Measurements from ENCODE around the gene GRIK2. TPM values are rescaled to one million over a fixed set of nuclear protein-coding genes. Genes with fewer than 3 reads are reported as not detected.

GRIK2 gene
- total RNA-seq, 5 donors from 2014 or later (not counting 1 experiment from before 2014, with no cell fraction given) = 0.15 to 0.19 TPM; not detected in 3

DNA sequence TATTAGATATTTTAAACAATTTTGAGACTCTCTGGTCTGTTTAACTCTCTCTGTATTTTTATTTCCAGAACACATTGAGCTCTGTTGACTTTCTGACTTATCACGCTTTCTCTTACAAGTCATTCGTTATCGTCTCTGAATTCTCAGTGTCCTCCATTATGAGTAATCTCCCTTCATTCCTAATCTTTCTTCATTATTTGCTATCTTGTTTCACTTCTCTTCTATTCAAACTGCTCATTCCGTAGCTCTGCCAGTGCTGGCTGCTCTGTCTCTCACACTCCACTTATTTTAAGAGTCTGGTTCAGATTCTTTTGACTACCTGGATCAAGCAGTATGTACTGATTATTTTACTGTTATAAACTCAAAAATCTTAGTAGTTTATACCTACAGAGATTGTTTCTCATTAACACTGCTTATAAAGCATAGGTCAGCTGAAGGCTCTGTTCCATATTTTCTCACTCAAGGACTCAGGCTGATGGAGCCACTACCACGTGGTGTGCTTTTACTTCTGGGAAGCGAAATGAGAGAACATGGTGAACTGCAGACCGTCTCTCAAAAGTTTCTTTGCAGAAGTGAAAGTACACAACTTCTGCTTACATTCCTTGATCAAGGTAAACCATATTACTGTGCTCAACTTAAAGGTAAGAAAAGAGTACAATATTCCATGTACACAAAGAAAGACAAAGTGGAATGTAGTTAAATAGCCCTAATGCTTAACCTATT is 485.2 kb downstream of the GRIK2 start:
- ChIA-PET POLR2A (no interaction called here), CTCF (no interaction called here)
- no peaks in the 10 kb centered on the region for H3K4me1 ChIP-seq (ENCODE audit: control insufficient read depth in 1 of 2, extremely low read depth in 1 of 2, insufficient read depth in 2 of 2, low read length in 2 of 2)
- Mint-ChIP-seq H3K4me3 (no peak overlapping the region), H3K27me3 (no peaks in the 10 kb centered on the region), H3K27ac (no peak overlapping the region), H3K36me3 (no peaks in the 10 kb centered on the region), H3K4me1 (no peaks in the 10 kb centered on the region), H3K9me3 (peaks cover 3 to 11% (median 3%) of the 10 kb centered on the region in 3 donors)
- no peak overlapping the region for H3K27ac ChIP-seq (ENCODE audit: low read length)
- no peak for DNase-seq
- no peak overlapping the region for H3K4me3 ChIP-seq (ENCODE audit: control insufficient read depth in 1 of 2, extremely low read depth in 1 of 2, low read length in 1 of 2)
- 91% methylated on average over 3 of the region's 7 CpGs for WGBS (ENCODE audit: insufficient coverage)
- H3K36me3 ChIP-seq (ENCODE audit: control insufficient read depth in 2 of 2, extremely low read depth in 1 of 2, insufficient read depth in 1 of 2, low read length in 1 of 2) = no peaks in the 10 kb centered on the region
- ATAC-seq (replicated peaks in 1 of 4) = no peak
- H3K9me3 ChIP-seq = no peaks in the 10 kb centered on the region
- no peaks in the 10 kb centered on the region for H3K27me3 ChIP-seq (replicated peaks in 1 of 2; ENCODE audit: control insufficient read depth in 2 of 2, extremely low read depth in 1 of 2, insufficient read depth in 2 of 2, low read length in 1 of 2)

DNA sequence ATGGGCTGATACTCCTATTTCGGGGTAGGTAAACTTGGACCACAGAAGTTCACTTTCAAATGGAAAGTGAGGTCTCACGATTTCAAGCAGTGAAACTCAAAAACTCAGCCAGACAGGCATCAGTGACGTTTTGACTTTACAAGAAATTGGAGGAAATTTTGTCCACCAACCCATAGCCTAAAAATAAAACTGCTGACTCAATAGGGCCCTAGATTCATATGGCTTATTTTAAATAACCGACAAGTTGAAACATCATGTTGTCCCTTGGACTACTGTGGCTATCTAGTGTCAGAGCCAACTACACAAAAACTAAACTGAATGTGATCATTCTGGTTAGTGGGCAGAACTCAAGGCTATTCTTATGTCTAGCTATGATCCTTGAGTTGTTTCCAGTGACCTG is 486.3 kb downstream of the GRIK2 start:
- H3K36me3 Mint-ChIP-seq = no peaks in the 10 kb centered on the region
- ATAC-seq (replicated peaks in 1 of 4) = no peak
- Histone ChIP-seq H3K4me1 (ENCODE audit: control insufficient read depth in 1 of 2, extremely low read depth in 1 of 2, insufficient read depth in 2 of 2, low read length in 2 of 2) (no peaks in the 10 kb centered on the region), H3K27ac (ENCODE audit: low read length) (no peak overlapping the region), H3K9me3 (no peaks in the 10 kb centered on the region), H3K4me3 (ENCODE audit: control insufficient read depth in 1 of 2, extremely low read depth in 1 of 2, low read length in 1 of 2) (no peak overlapping the region), H3K36me3 (ENCODE audit: control insufficient read depth in 2 of 2, extremely low read depth in 1 of 2, insufficient read depth in 1 of 2, low read length in 1 of 2) (no peaks in the 10 kb centered on the region), H3K27me3 (replicated peaks in 1 of 2; ENCODE audit: control insufficient read depth in 2 of 2, extremely low read depth in 1 of 2, insufficient read depth in 2 of 2, low read length in 1 of 2) (no peaks in the 10 kb centered on the region)
- WGBS (ENCODE audit: insufficient coverage) = 80% methylated on average over 1 of the region's 4 CpGs
- ChIA-PET CTCF (no interaction called here), POLR2A (no interaction called here)
- DNase-seq = no peak
- no peak overlapping the region for H3K27ac Mint-ChIP-seq
- no peaks in the 10 kb centered on the region for H3K4me1 Mint-ChIP-seq
- peaks cover 3 to 8% (median 6%) of the 10 kb centered on the region in 3 donors for H3K9me3 Mint-ChIP-seq
- H3K27me3 Mint-ChIP-seq = no peaks in the 10 kb centered on the region
- no peak overlapping the region for H3K4me3 Mint-ChIP-seq

DNA sequence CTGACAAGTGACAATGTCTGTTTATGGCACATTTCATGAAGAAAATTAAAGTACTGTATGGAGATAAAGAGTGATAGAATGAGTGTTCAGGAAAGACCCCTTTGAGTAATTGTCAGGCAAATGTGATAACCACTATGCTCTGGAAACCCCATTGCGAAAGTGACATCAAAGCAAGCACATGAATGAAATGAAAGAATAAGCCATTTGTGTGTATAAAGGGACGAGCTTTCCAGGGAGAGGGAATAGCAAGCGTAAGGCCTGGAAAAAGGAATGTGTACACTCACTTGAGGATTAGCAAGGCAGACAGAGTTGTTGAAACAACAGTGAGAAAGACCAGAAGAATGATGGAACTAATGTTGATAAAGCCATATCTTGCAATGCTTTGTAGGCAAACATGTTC is 490.0 kb downstream of the GRIK2 start:
- H3K27me3 ChIP-seq (replicated peaks in 1 of 2; ENCODE audit: control insufficient read depth in 2 of 2, extremely low read depth in 1 of 2, insufficient read depth in 2 of 2, low read length in 1 of 2) = no peaks in the 10 kb centered on the region
- no peak overlapping the region for H3K4me3 ChIP-seq (ENCODE audit: control insufficient read depth in 1 of 2, extremely low read depth in 1 of 2, low read length in 1 of 2)
- Mint-ChIP-seq H3K36me3 (no peaks in the 10 kb centered on the region), H3K9me3 (peaks cover 5 to 13% (median 12%) of the 10 kb centered on the region in 3 donors), H3K4me1 (no peaks in the 10 kb centered on the region), H3K27me3 (no peaks in the 10 kb centered on the region), H3K27ac (no peak overlapping the region), H3K4me3 (no peak overlapping the region)
- POLR2A ChIA-PET = interaction anchor here in 1 of 2 donors (0.6 kb wide), 1 partner anchor 1116 kb away, joined by 3 read pairs; no protein-coding TSS in a partner anchor
- CTCF ChIA-PET = no interaction called here
- DNase-seq = no peak
- WGBS (ENCODE audit: insufficient coverage) = 74% methylated on average over 3 of the region's 3 CpGs
- no peak for ATAC-seq (replicated peaks in 1 of 4)
- H3K27ac ChIP-seq (ENCODE audit: low read length) = no peak overlapping the region
- no peaks in the 10 kb centered on the region for H3K9me3 ChIP-seq
- H3K36me3 ChIP-seq (ENCODE audit: control insufficient read depth in 2 of 2, extremely low read depth in 1 of 2, insufficient read depth in 1 of 2, low read length in 1 of 2) = no peaks in the 10 kb centered on the region
- no peaks in the 10 kb centered on the region for H3K4me1 ChIP-seq (ENCODE audit: control insufficient read depth in 1 of 2, extremely low read depth in 1 of 2, insufficient read depth in 2 of 2, low read length in 2 of 2)

DNA sequence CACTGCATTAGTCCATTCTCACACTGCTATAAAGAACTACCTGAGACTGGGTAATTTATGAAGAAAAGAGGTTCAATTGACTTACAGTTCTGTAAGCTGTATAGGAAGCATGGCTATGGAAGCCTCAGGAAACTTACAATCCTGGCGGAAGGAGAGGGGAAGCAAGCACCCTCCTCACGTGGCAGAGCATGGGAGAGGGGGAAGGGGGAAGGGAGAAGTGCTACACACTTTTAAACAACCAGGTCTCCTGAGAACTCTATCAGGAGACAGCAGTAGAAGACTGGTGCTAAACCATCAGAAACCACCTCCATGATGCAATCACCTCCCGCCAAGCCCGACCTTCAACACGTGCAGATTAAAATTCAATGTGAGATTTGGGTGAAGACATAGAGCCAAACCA is 494.0 kb downstream of the GRIK2 start:
- no peaks in the 10 kb centered on the region for H3K4me1 Mint-ChIP-seq
- H3K36me3 ChIP-seq (ENCODE audit: control insufficient read depth in 2 of 2, extremely low read depth in 1 of 2, insufficient read depth in 1 of 2, low read length in 1 of 2) = no peaks in the 10 kb centered on the region
- no peaks in the 10 kb centered on the region for H3K9me3 ChIP-seq
- H3K27ac ChIP-seq (ENCODE audit: low read length) = no peak overlapping the region
- ATAC-seq (replicated peaks in 1 of 4) = no peak
- POLR2A ChIA-PET = no interaction called here
- no peaks in the 10 kb centered on the region for H3K27me3 ChIP-seq (replicated peaks in 1 of 2; ENCODE audit: control insufficient read depth in 2 of 2, extremely low read depth in 1 of 2, insufficient read depth in 2 of 2, low read length in 1 of 2)
- CTCF ChIA-PET = no interaction called here
- no peaks in the 10 kb centered on the region for H3K27me3 Mint-ChIP-seq
- no CpG with 5 or more reads among the region's 5 CpGs for WGBS (ENCODE audit: insufficient coverage)
- no peak overlapping the region for H3K4me3 ChIP-seq (ENCODE audit: control insufficient read depth in 1 of 2, extremely low read depth in 1 of 2, low read length in 1 of 2)
- no peaks in the 10 kb centered on the region for H3K36me3 Mint-ChIP-seq
- DNase-seq = no peak
- H3K4me1 ChIP-seq (ENCODE audit: control insufficient read depth in 1 of 2, extremely low read depth in 1 of 2, insufficient read depth in 2 of 2, low read length in 2 of 2) = no peaks in the 10 kb centered on the region
- no peak overlapping the region for H3K4me3 Mint-ChIP-seq
- peaks cover 2 to 17% (median 7%) of the 10 kb centered on the region in 3 donors for H3K9me3 Mint-ChIP-seq
- H3K27ac Mint-ChIP-seq = no peak overlapping the region

DNA sequence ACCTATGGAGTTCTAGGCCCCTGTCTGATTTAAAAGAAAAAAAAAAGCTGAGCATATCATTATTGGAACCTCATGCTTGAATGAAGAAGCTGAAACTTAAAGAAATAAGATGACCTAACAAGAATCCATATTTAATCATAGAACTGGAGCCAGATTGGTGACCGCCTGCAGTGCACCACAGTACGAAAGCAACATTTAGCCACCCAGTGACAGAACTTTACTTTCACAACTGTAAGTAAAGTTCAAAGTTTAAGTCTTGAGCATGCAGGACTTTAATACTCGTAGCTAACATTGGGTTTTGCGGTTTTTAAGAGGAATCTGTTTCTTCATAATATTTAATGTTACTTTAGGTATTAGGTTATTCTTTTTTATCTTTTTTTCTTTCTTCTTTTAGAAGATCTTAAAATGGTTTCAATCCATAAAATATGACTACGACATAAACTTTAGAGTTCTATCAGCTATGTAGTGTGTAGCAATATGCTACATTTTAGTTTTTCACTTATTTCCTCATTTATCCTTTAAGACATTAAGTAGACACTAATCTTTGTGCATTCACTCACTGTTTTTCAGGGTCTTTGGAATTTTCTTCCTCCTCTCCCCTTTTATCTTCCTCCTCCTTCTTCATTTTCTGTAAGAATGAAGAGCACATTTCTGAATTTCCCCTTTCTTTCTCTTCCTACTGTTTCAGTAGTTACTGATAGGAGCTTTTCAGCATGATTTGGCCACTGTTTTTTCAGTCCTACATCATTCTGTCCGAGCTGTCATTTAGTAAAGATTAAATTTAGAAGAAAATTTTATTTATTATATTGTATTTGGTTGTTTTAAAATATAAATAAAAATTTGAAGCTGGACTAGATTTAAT is 514.1 kb downstream of the GRIK2 start:
- H3K4me3 ChIP-seq (ENCODE audit: control insufficient read depth in 1 of 2, extremely low read depth in 1 of 2, low read length in 1 of 2) = no peak overlapping the region
- no peaks in the 10 kb centered on the region for H3K9me3 ChIP-seq
- DNase-seq = no peak
- no peaks in the 10 kb centered on the region for H3K27me3 ChIP-seq (replicated peaks in 1 of 2; ENCODE audit: control insufficient read depth in 2 of 2, extremely low read depth in 1 of 2, insufficient read depth in 2 of 2, low read length in 1 of 2)
- ChIA-PET POLR2A (interaction anchor here (0.6 to 0.7 kb wide), 2 partner anchors 15 to 206 kb away, joined by 3 read pairs; no protein-coding TSS in a partner anchor), CTCF (no interaction called here)
- ATAC-seq (replicated peaks in 1 of 4) = no peak
- WGBS (ENCODE audit: insufficient coverage) = no CpG with 5 or more reads among the region's 6 CpGs
- H3K27ac ChIP-seq (ENCODE audit: low read length) = no peak overlapping the region
- no peaks in the 10 kb centered on the region for H3K4me1 ChIP-seq (ENCODE audit: control insufficient read depth in 1 of 2, extremely low read depth in 1 of 2, insufficient read depth in 2 of 2, low read length in 2 of 2)
- Mint-ChIP-seq H3K4me3 (no peak overlapping the region), H3K4me1 (no peaks in the 10 kb centered on the region), H3K27ac (no peak overlapping the region), H3K27me3 (no peaks in the 10 kb centered on the region), H3K9me3 (no peaks in the 10 kb centered on the region), H3K36me3 (no peaks in the 10 kb centered on the region)
- no peaks in the 10 kb centered on the region for H3K36me3 ChIP-seq (ENCODE audit: control insufficient read depth in 2 of 2, extremely low read depth in 1 of 2, insufficient read depth in 1 of 2, low read length in 1 of 2)

DNA sequence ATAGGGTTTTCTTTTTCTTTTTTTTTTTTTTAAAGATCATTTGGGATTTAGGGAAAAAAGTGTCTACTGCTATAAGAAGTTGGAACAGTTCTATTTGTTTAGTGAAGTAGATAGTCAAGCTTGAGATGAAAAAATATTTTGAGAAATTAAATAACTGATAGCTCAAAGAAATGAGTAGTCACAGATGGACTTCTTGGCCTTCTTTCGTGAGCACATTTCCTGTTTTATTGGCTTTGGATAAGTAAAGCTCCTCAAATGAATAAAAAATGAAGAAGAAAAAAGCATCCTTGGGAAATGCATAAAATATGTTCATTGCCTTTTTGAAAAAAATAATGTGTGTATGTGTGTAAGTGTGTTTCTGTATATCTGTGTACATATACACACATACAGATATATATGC is 515.9 kb downstream of the GRIK2 start:
- Mint-ChIP-seq H3K9me3 (no peaks in the 10 kb centered on the region), H3K36me3 (no peaks in the 10 kb centered on the region), H3K27me3 (no peaks in the 10 kb centered on the region), H3K4me3 (no peak overlapping the region), H3K4me1 (no peaks in the 10 kb centered on the region), H3K27ac (no peak overlapping the region)
- ChIA-PET CTCF (no interaction called here), POLR2A (interaction anchor here in 1 of 2 donors (0.7 kb wide), 1 partner anchor 30 kb away, joined by 3 read pairs; no protein-coding TSS in a partner anchor)
- Histone ChIP-seq H3K36me3 (ENCODE audit: control insufficient read depth in 2 of 2, extremely low read depth in 1 of 2, insufficient read depth in 1 of 2, low read length in 1 of 2) (no peaks in the 10 kb centered on the region), H3K27me3 (replicated peaks in 1 of 2; ENCODE audit: control insufficient read depth in 2 of 2, extremely low read depth in 1 of 2, insufficient read depth in 2 of 2, low read length in 1 of 2) (no peaks in the 10 kb centered on the region), H3K4me1 (ENCODE audit: control insufficient read depth in 1 of 2, extremely low read depth in 1 of 2, insufficient read depth in 2 of 2, low read length in 2 of 2) (no peaks in the 10 kb centered on the region), H3K9me3 (no peaks in the 10 kb centered on the region), H3K4me3 (ENCODE audit: control insufficient read depth in 1 of 2, extremely low read depth in 1 of 2, low read length in 1 of 2) (no peak overlapping the region), H3K27ac (ENCODE audit: low read length) (no peak overlapping the region)
- ATAC-seq (replicated peaks in 1 of 4) (no peak), DNase-seq (no peak)
- no CpG with 5 or more reads among the region's 1 CpG for WGBS (ENCODE audit: insufficient coverage)
